AG20443 (cell line): Measurements from ENCODE around the gene ALK.

Experiments used
- DNase-seq: peaks from one replicate; pipeline ENCODE4 v3.0.0; 2012; ENCODE audit warnings: low spot score, mixed read lengths

Gene ALK

GRCh38 chr2:29361231-29361630 lies 560.2 kb downstream of the ALK start:
- no peak for DNase-seq

- no peak for DNase-seq
These were observed 561.2 kb downstream of the ALK start for GRCh38 chr2:29360016-29360784.

GRCh38 chr2:29353403-29353991 lies 567.9 kb downstream of the ALK start:
- DNase-seq = no peak

GRCh38 chr2:29351916-29352591 lies 569.3 kb downstream of the ALK start:
- no peak for DNase-seq

GRCh38 chr2:29351248-29351647 lies 570.1 kb downstream of the ALK start:
- DNase-seq = no peak

- DNase-seq = no peak
These were observed 571.9 kb downstream of the ALK start for GRCh38 chr2:29349316-29350030.

- DNase-seq = no peak
These were observed 573.5 kb downstream of the ALK start for GRCh38 chr2:29347774-29348461.

GRCh38 chr2:29345236-29345635 lies 576.1 kb downstream of the ALK start:
- no peak for DNase-seq

GRCh38 chr2:29343830-29344229 lies 577.6 kb downstream of the ALK start:
- DNase-seq = no peak

GRCh38 chr2:29336341-29337241 lies 584.8 kb downstream of the ALK start:
- no peak for DNase-seq

GRCh38 chr2:29335396-29335795 lies 586.0 kb downstream of the ALK start:
- no peak for DNase-seq

- DNase-seq = no peak
These were observed 586.7 kb downstream of the ALK start for GRCh38 chr2:29334706-29335105.

- no peak for DNase-seq
These were observed 588.8 kb downstream of the ALK start for GRCh38 chr2:29332540-29332939.

- no peak for DNase-seq
These were observed 591.5 kb downstream of the ALK start for GRCh38 chr2:29329899-29330298.

- DNase-seq = peak; percentile 21
These were observed 594.5 kb downstream of the ALK start for GRCh38 chr2:29326926-29327325.

GRCh38 chr2:29325544-29325943 lies 595.8 kb downstream of the ALK start:
- DNase-seq = no peak

- DNase-seq = peak; percentile 42
These were observed 597.4 kb downstream of the ALK start for GRCh38 chr2:29323961-29324360.

GRCh38 chr2:29323301-29323700 lies 598.1 kb downstream of the ALK start:
- no peak for DNase-seq

GRCh38 chr2:29322011-29322410 lies 599.4 kb downstream of the ALK start:
- peak; percentile 50 for DNase-seq

GRCh38 chr2:29317801-29318485 lies 603.4 kb downstream of the ALK start:
- DNase-seq = no peak
